Spinal cord (tissue), 10 donors: ENCODE measurements around the gene PDE9A. TPM values are rescaled to one million over a fixed set of nuclear protein-coding genes. Genes with fewer than 3 reads are reported as not detected.

Experiments
- DNase-seq, 6 donors: peaks; one replicate each; pipeline versions ENCODE4 v3.0.0 to v3.0.0-alpha.2; 2013 to 2015; ENCODE audit warnings: low spot score in 6 of 6, low read depth in 4 of 6
- H3K27ac ChIP-seq: one replicate; pipeline ENCODE4 v1.5.1; 2013; ENCODE audit warnings: low read depth, low read length, control low read depth
- H3K27me3 ChIP-seq: one replicate; pipeline ENCODE4 v1.6.1; 2013; ENCODE audit warnings: low read length; ENCODE audit not compliant: control insufficient read depth, insufficient read depth
- H3K36me3 ChIP-seq: one replicate; pipeline ENCODE4 v1.6.1; 2013; ENCODE audit warnings: low read length; ENCODE audit not compliant: control insufficient read depth, insufficient read depth
- H3K4me1 ChIP-seq: one replicate; pipeline ENCODE4 v1.6.1; 2013; ENCODE audit warnings: low read length; ENCODE audit not compliant: control insufficient read depth, insufficient read depth
- H3K4me3 ChIP-seq: one replicate; pipeline ENCODE4 v1.5.1; 2013; ENCODE audit warnings: low read depth, low read length, control low read depth
- H3K9me3 ChIP-seq: one replicate; pipeline ENCODE4 v1.6.1; 2013; ENCODE audit warnings: low read length; ENCODE audit not compliant: control insufficient read depth, insufficient read depth
- WGBS: methylation state at CpG from one replicate; pipeline ENCODE4 v1.1.5; 2013; ENCODE audit warnings: missing lambda C conversion rate; ENCODE audit not compliant: insufficient coverage; 5-methylcytosine and 5-hydroxymethylcytosine counted together
- polyA plus RNA-seq, 2 donors: library from polyadenylated mRNA; unstranded; fragments of 120-200 nt; gene quantifications; one replicate each; pipeline ENCODE4 v1.2.1, GENCODE V29; 2013; ENCODE audit not compliant: insufficient read length in 2 of 2
- total RNA-seq, 2 donors: library from RNA; depleted of rRNA in 1 of 2; stranded (reverse); fragments of 120-200 nt in 1 of 2; fragments of >200 nt in 1 of 2; gene quantifications; one replicate each; pipeline versions ENCODE4 v1.2.3 to v1.2.4, GENCODE V29; 2013 to 2014
- donor health status: healthy.

Gene PDE9A
- total and polyA plus RNA-seq, 4 donors: 13.4 to 44.2 (median 28.1) TPM

DNA sequence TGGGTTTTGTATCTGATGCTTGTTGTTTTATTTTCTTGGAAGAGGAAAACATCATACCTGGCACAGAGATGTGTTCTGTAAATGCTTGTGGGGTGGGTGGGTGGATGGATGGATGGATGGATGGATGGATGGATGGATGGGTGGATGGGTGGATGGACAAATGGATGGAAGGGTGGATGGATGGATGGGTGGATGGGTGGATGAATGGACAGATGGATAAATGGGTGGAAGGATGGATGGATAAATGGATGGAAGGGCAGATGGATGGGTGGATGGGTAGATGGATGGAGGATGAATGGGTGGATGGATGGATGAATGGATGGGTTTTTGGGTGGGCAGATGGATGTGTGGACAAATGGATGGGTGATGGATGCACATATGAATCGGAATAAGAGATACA is 111.5 kb downstream of the PDE9A start:
- H3K27ac ChIP-seq: no peak overlapping the region
- H3K4me1 ChIP-seq: no peaks in the 10 kb centered on the region
- no peaks in the 10 kb centered on the region for H3K9me3 ChIP-seq
- DNase-seq: no peak
- no peak overlapping the region for H3K4me3 ChIP-seq
- peaks cover 99% of the 10 kb centered on the region for H3K36me3 ChIP-seq
- WGBS: 92% methylated on average over 1 of the region's 1 CpG
- no peaks in the 10 kb centered on the region for H3K27me3 ChIP-seq

DNA sequence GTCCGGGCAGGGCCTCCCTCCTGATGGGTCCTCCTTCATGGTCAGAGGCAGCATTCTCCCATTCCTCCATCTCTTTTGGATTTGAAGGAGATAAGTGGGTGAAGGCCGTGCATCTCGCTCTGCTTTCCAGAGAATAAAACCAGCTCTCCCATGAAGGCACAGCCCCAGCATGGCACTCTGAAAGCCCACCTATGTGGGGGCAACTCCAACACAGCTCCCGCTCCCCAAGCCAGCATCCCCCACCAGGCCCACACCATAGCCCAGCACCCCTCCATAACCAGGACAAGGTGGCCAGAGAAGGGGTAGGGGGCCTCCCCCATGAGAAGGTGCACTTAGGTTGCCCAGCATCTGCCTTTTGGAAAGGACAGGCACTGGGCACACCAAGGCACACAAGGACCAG is 112.2 kb downstream of the PDE9A start:
- Histone ChIP-seq H3K27ac (no peak overlapping the region), H3K4me3 (no peak overlapping the region), H3K36me3 (peaks cover 99% of the 10 kb centered on the region), H3K27me3 (no peaks in the 10 kb centered on the region), H3K4me1 (no peaks in the 10 kb centered on the region), H3K9me3 (no peaks in the 10 kb centered on the region)
- DNase-seq: no peak
- WGBS: 100% methylated on average over 1 of the region's 4 CpGs

DNA sequence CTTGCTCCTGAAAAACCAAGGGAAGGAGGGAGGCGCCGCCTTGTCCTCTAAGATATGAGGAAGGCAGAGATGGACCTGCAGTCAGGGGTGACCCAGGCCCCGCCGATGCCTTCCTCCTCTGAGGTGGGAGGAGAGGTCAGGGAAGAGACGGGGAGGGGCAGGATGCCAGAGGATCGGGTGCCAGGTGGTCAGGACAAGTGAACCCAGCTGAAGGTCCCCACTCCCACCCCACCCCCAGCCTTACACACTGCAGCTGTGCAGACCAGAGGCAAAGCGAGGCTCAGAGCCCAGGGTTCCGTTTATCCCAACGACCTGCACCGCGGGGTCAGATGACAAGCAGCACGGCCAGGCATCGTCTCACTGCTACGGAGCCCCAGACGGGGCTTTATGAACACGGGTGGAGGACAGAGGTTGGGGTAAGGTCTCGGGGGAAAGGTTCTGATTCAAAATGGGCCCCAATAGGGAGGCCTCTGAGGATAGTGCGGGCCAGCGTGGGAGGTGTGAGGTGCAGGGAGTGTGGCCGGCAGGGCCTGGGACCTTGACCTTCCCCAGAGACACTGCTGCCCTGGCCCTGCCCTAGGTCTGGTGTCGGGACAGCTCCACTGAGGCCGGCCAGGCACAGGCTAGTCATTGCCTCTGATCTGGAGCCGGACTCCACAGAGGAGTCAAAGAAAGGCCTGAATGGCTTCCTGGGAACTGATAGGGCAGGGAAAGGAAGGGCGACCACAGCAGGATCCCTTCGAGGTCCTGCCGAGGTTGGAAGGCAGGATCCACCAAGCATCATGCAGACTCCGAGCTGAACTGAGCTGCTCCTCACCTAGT is 113.5 kb downstream of the PDE9A start:
- H3K4me3 ChIP-seq: no peak overlapping the region
- H3K27ac ChIP-seq: no peak overlapping the region

DNA sequence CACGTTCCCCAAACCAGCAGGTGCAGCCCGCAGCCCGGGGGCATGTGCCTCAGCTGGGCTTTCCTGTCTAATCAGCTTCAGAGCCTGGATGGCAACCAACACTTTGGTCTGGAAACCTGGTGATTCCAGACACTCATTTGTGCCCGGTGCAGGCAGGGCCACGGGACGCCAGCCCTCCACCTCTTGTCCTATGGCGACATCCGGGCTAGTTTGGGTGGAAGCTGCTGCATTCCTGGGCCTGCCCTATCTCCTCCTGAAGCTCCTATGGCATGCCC is 114.1 kb downstream of the PDE9A start:
- 96% methylated on average over 8 of the region's 8 CpGs for WGBS
- Histone ChIP-seq H3K36me3 (peaks cover 99% of the 10 kb centered on the region), H3K27ac (no peak overlapping the region), H3K27me3 (no peaks in the 10 kb centered on the region), H3K4me3 (no peak overlapping the region), H3K9me3 (no peaks in the 10 kb centered on the region), H3K4me1 (no peaks in the 10 kb centered on the region)
- DNase-seq: no peak

More for the DNA sequence above, 113.5 kb downstream of the PDE9A start:
- WGBS: 90% methylated on average over 23 of the region's 27 CpGs
- no peaks in the 10 kb centered on the region for H3K4me1 ChIP-seq
- DNase-seq: no peak
- H3K9me3 ChIP-seq: no peaks in the 10 kb centered on the region
- no peaks in the 10 kb centered on the region for H3K27me3 ChIP-seq
- peaks cover 99% of the 10 kb centered on the region for H3K36me3 ChIP-seq

DNA sequence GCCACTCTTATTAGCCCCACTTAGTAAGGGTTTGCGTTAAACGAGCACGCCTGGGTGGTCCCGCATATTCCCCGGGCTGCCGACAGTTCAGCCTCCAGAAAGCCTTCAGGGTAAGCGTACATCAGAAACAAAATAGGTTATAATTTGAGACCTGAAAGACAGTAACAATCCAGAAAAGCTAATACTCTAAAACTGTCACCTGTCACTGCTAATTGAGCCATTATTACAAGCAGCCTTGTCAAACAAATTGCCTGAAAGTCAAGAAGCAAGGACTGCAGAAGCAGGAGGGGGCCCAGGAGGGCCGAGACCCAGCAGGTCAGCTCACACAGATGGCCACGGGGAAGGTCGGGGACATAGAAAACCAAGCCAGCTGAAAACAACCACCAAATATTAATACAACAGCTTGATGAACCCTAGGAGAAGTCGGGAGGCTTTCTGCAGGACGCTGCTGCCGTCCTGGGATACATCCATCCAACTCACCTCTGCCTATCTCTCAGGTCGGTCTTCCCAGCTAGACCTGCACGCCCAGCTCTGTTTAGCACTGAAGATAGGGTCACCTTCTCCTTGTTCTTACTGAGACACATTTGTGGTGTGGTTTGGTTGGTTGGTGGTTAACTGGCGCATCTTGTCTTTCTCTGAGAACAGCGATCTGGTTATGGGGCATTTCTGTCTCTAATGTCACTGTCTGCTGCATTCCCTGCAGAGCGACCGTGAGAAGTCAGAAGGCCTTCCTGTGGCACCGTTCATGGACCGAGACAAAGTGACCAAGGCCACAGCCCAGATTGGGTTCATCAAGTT is 115.1 kb downstream of the PDE9A start:
- Histone ChIP-seq H3K4me3 (no peak overlapping the region), H3K4me1 (no peaks in the 10 kb centered on the region), H3K27ac (no peak overlapping the region), H3K9me3 (no peaks in the 10 kb centered on the region), H3K36me3 (peaks cover 98% of the 10 kb centered on the region), H3K27me3 (no peaks in the 10 kb centered on the region)
- WGBS: 96% methylated on average over 18 of the region's 21 CpGs
- DNase-seq: no peak

DNA sequence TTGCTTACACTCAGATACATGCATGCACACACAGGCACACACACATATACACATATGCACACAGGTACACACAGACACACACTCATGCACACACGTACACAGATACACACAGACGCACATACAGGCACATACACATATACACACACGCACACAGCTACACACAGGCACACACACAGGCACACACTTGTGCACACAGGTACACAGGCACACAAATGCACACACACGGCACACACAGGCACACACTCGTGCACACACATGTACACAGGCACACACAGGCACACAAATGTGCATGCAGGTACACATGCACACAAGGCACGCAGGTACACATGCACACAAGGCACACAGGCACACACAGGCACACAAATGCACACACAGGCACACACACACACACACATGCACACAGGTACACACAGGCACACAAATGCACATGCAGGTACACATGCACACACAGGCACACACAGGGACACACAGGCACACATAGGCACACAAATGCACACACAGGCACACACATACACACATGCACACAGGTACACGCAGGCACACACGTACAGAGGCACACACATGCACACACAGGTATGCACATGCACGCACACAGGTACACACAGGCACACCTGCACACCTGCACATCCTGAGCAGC is 115.9 kb downstream of the PDE9A start:
- Histone ChIP-seq H3K27me3 (no peaks in the 10 kb centered on the region), H3K4me3 (no peak overlapping the region), H3K36me3 (peaks cover 98% of the 10 kb centered on the region), H3K9me3 (no peaks in the 10 kb centered on the region), H3K27ac (no peak overlapping the region), H3K4me1 (no peaks in the 10 kb centered on the region)
- no peak for DNase-seq
- WGBS: 81% methylated on average over 9 of the region's 9 CpGs

DNA sequence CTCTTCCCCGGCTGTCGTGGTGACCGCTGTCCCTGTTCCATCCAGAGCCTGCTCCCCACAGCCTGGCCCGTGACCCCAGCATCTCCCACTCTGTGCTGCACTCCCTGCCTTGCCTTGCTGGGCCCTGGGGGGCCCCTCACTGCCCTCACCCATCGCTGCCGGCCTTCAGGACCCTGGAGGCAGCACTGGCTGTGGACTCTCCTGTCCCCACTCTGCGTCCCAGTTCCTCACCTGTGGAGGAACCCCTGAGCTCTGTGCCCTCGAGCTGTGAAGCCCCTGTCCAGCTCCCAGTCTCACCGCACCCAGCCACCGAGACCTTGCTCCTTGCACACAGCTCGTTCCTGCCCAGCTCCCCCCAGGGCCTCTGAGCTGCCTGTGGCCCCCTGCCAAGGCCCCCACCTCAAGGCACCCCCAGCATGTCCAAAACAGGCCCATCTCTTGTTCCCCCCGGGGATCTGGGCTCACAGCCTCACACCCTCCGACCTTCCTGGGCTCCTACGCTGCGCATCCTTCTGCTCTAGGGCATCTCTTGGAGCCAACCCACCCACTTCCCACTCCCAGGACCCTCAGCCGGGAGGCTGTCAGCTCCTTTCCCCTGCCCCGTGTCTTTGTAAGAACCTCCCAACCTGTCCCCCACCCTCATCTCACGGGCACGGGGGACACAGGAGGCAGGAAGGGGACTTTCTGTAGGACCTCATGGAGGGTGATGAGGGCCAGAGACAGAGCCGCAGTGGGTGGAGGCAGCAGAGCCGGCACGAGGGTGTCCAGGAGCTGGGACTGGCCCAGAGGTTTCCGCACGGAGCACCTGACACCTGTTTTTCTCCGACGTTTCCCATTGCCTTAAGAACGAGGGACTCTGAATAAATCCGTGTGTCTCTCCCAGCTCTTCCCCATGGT is 116.6 kb downstream of the PDE9A start:
- 93% methylated on average over 28 of the region's 28 CpGs for WGBS
- H3K36me3 ChIP-seq: peaks cover 99% of the 10 kb centered on the region
- no peak overlapping the region for H3K27ac ChIP-seq
- H3K27me3 ChIP-seq: no peaks in the 10 kb centered on the region
- H3K4me3 ChIP-seq: no peak overlapping the region
- DNase-seq: no peak
- no peaks in the 10 kb centered on the region for H3K4me1 ChIP-seq
- no peaks in the 10 kb centered on the region for H3K9me3 ChIP-seq

DNA sequence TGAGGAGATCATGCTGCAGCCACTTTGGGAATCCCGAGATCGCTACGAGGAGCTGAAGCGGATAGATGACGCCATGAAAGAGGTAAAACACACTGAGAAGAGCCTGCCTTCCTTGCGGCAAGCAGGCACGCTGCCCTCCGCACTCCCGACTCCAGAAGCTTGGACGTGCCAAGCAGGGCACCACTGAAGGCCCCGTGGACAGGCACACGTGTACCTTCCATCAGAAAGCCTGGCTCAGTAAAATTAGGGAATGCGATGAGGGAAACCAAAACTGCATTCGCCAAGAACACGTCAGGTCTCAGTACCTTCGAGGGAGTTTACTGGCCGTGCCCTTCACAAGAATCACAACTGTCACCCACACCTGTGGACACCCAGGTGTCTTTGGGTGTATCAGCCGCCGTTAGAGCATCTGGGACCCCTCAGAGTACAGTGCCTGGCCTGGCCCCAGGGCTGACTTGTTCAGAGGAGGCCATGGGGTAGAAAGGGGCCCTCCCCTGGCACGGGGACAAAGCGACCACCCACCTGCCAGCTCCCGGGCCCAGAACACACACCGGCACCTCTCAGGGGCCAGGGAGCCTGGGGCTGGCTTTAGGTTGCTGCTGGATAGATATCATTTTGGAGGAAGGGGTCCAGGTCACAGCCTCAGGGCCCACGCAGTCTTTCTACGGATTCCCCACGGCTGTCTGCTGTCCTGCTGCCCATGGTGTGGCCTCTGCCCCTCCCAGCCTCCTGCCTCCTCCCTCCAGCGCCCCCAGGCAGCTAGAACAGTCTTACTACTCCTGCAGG is 117.5 kb downstream of the PDE9A start:
- Histone ChIP-seq H3K36me3 (peaks cover 99% of the 10 kb centered on the region), H3K9me3 (no peaks in the 10 kb centered on the region), H3K4me1 (no peaks in the 10 kb centered on the region), H3K27me3 (no peaks in the 10 kb centered on the region), H3K27ac (no peak overlapping the region), H3K4me3 (no peak overlapping the region)
- DNase-seq: no peak
- 96% methylated on average over 22 of the region's 27 CpGs for WGBS

DNA sequence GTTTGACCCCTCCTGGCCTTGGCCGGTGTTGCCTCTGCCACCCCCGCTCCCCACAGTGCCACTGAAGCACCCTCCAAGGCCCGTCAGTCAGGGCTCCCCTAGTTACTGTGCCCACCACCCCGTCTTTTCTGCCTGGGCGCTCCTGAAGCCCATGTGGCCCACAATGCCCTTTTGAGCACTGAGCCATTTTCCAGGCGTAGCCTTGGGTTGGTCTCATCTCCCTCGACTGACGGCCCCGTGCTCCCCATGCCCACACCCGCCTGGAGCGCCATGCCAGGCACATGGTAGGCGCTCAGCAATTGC is 118.0 kb downstream of the PDE9A start:
- H3K9me3 ChIP-seq: no peaks in the 10 kb centered on the region
- peaks cover 98% of the 10 kb centered on the region for H3K36me3 ChIP-seq
- no peak overlapping the region for H3K4me3 ChIP-seq
- no peak for DNase-seq
- no peaks in the 10 kb centered on the region for H3K27me3 ChIP-seq
- no peak overlapping the region for H3K27ac ChIP-seq
- WGBS: 98% methylated on average over 12 of the region's 12 CpGs
- H3K4me1 ChIP-seq: no peaks in the 10 kb centered on the region
